Loucy (cell line): ENCODE data around the gene STT3B.

Experiments used
- H2AFZ ChIP-seq: fragments of 200-600 bp; sonication (generic); 2 replicates; pipeline ENCODE4 v1.6.0; 2016; ENCODE audit warnings: antibody characterized with exemption, mild to moderate bottlenecking, low read length, moderate library complexity
- H3F3A ChIP-seq: fragments of 200-600 bp; 2 replicates; pipeline ENCODE4 v1.6.0; 2016; ENCODE audit warnings: antibody characterized with exemption, low read depth, mild to moderate bottlenecking
- H3K27me3 ChIP-seq: fragments of 200-600 bp; sonication (generic); 2 replicates; pipeline ENCODE4 v1.6.1; 2014; ENCODE audit warnings: low read length, mild to moderate bottlenecking; ENCODE audit not compliant: insufficient read depth, poor library complexity, severe bottlenecking
- H3K36me3 ChIP-seq: fragments of 200-600 bp; sonication (generic); 2 replicates; pipeline ENCODE4 v1.6.1; 2016; ENCODE audit warnings: low read length; ENCODE audit not compliant: insufficient read depth
- H3K4me1 ChIP-seq: fragments of 200-600 bp; sonication (generic); 2 replicates; pipeline ENCODE4 v1.5.1; 2014; ENCODE audit warnings: low read length, mild to moderate bottlenecking; ENCODE audit not compliant: insufficient read depth, poor library complexity, severe bottlenecking
- H3K4me2 ChIP-seq: fragments of 200-600 bp; sonication (generic); 2 replicates; pipeline ENCODE4 v1.6.0; 2014; ENCODE audit warnings: antibody characterized with exemption, low read length, low read depth, mild to moderate bottlenecking; ENCODE audit not compliant: poor library complexity, severe bottlenecking
- H3K4me3 ChIP-seq: fragments of 200-600 bp; sonication (generic); 2 replicates; pipeline ENCODE4 v1.5.1; 2014; ENCODE audit warnings: low read length, mild to moderate bottlenecking, mixed read lengths; ENCODE audit not compliant: poor library complexity, severe bottlenecking
- H3K79me2 ChIP-seq: fragments of 200-600 bp; sonication (generic); 2 replicates; pipeline ENCODE4 v1.6.1; 2014; ENCODE audit warnings: low read length; ENCODE audit not compliant: insufficient read depth
- H3K9ac ChIP-seq: fragments of 200-600 bp; sonication (generic); 2 replicates; pipeline ENCODE4 v1.6.0; 2014; ENCODE audit warnings: mild to moderate bottlenecking, low read depth, low read length, moderate library complexity; ENCODE audit not compliant: poor library complexity, severe bottlenecking
- H3K9me2 ChIP-seq: fragments of 200-600 bp; sonication (generic); replicated peaks from 2 replicates; pipeline ENCODE4 v1.6.1; 2016; ENCODE audit warnings: low read depth, low read length, mixed read lengths
- H3K9me3 ChIP-seq: fragments of 200-600 bp; sonication (generic); 2 replicates; pipeline ENCODE4 v1.6.1; 2014; ENCODE audit warnings: mild to moderate bottlenecking, antibody characterized with exemption, low read length, low read depth; ENCODE audit not compliant: insufficient read depth
- H4K20me1 ChIP-seq: fragments of 200-600 bp; sonication (generic); 2 replicates; pipeline ENCODE4 v1.6.0; 2014; ENCODE audit warnings: antibody characterized with exemption, low read length, mild to moderate bottlenecking; ENCODE audit not compliant: insufficient read depth, poor library complexity, severe bottlenecking
- EZH2phosphoT487 ChIP-seq: fragments of 200-600 bp; IDR thresholded peaks from 2 replicates; pipeline ENCODE4 v1.6.1; 2018; ENCODE audit warnings: antibody characterized with exemption, mild to moderate bottlenecking, moderate library complexity, borderline replicate concordance
- TF ChIP-seq, protein P1 (sequence below): fragments of 200-600 bp; sonication (generic); conservative IDR thresholded peaks from 2 replicates; pipeline ENCODE4 v1.5.1; 2014; ENCODE audit warnings: mild to moderate bottlenecking, antibody characterized with exemption, low read length

The STT3B gene

DNA sequence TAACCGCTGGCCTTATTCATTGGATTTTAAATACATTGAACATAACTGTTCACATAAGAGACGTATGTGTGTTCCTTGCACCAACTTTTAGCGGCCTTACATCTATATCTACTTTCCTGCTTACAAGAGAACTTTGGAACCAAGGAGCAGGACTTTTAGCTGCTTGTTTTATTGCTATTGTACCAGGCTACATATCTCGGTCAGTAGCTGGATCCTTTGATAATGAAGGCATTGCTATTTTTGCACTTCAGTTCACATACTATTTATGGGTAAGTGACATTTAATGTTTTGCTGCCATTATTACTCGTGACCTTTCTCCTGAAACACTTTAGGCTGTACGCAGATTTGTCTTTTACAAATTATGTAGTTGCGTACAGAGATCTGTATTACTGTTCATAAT lies 47.1 kb downstream of the STT3B start:
- no peak overlapping the region for H3K9ac ChIP-seq
- TF ChIP-seq, protein P1, sequence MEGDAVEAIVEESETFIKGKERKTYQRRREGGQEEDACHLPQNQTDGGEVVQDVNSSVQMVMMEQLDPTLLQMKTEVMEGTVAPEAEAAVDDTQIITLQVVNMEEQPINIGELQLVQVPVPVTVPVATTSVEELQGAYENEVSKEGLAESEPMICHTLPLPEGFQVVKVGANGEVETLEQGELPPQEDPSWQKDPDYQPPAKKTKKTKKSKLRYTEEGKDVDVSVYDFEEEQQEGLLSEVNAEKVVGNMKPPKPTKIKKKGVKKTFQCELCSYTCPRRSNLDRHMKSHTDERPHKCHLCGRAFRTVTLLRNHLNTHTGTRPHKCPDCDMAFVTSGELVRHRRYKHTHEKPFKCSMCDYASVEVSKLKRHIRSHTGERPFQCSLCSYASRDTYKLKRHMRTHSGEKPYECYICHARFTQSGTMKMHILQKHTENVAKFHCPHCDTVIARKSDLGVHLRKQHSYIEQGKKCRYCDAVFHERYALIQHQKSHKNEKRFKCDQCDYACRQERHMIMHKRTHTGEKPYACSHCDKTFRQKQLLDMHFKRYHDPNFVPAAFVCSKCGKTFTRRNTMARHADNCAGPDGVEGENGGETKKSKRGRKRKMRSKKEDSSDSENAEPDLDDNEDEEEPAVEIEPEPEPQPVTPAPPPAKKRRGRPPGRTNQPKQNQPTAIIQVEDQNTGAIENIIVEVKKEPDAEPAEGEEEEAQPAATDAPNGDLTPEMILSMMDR, result no peak
- TF ChIP-seq EZH2phosphoT487, result no peak

DNA sequence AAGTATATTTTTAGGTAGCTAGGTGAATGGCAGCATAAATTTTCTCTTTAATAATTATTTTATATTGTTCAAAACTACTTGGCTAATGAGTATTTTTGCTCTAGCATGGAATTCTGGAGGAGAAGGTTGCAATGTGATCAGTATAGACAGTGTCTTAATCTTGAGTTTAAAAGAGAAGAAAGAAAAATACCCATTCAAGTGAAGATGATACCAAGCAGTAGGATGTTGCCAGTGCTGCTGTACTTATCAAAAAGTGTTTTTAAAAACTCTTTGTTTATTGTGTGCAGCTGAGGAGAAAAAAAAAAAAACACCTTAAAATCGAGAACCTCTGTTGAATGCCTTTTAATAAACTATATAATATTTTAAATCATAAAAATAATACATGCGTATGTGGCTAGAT lies 47.9 kb downstream of the STT3B start:
- H3K79me2 ChIP-seq, result peaks cover 100% of the 10 kb centered on the region
- TF ChIP-seq, protein P1, result no peak
- TF ChIP-seq EZH2phosphoT487, result no peak

More for the DNA sequence above, 47.1 kb downstream of the STT3B start:
- Histone ChIP-seq H3K9me2 (no peaks in the 10 kb centered on the region), H3K9me3 (no peaks in the 10 kb centered on the region), H3K36me3 (peaks cover 99% of the 10 kb centered on the region), H3K27me3 (no peaks in the 10 kb centered on the region), H3F3A (peaks cover 82% of the 10 kb centered on the region), H4K20me1 (peaks cover 100% of the 10 kb centered on the region), H3K4me2 (peak overlapping the region; percentile 69), H2AFZ (no peak overlapping the region), H3K4me1 (peaks cover 73% of the 10 kb centered on the region), H3K4me3 (no peak overlapping the region), H3K79me2 (peaks cover 100% of the 10 kb centered on the region)

DNA sequence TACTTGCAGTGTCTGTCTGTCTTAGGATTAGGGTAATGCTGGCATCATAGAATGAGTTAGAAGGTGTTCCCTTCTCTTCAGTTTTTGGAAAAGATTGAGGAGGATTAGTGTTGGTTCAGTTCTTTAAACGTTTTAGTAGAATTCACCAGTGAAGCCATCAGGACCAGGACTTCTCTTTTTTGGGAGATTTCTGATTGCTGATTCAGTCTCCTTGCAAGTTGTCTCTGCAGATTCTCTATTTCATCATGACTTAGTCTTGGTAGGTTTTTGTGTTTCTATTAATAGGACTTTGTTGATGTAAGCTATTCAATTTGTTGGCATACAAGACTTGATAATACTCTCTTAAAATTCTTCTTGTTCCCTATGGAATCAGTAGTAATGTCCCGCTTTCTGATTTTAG lies 48.9 kb downstream of the STT3B start:
- H3K79me2 ChIP-seq, result peaks cover 100% of the 10 kb centered on the region
- H2AFZ ChIP-seq, result no peak overlapping the region
- H3K4me2 ChIP-seq, result peak overlapping the region; percentile 36
- peaks cover 80% of the 10 kb centered on the region for H3F3A ChIP-seq
- H3K4me3 ChIP-seq, result no peak overlapping the region
- no peaks in the 10 kb centered on the region for H3K9me2 ChIP-seq
- H3K27me3 ChIP-seq, result no peaks in the 10 kb centered on the region
- H3K36me3 ChIP-seq, result peaks cover 99% of the 10 kb centered on the region
- TF ChIP-seq, protein P1, result no peak
- no peak for TF ChIP-seq EZH2phosphoT487
- H3K9me3 ChIP-seq, result no peaks in the 10 kb centered on the region
- peaks cover 100% of the 10 kb centered on the region for H4K20me1 ChIP-seq
- H3K9ac ChIP-seq, result no peak overlapping the region
- H3K4me1 ChIP-seq, result peaks cover 62% of the 10 kb centered on the region

More for the DNA sequence above, 47.9 kb downstream of the STT3B start:
- Histone ChIP-seq H3K4me1 (peaks cover 71% of the 10 kb centered on the region), H3K4me2 (peak overlapping the region; percentile 69), H4K20me1 (peaks cover 100% of the 10 kb centered on the region), H2AFZ (no peak overlapping the region), H3K4me3 (no peak overlapping the region), H3K27me3 (no peaks in the 10 kb centered on the region), H3K9me3 (no peaks in the 10 kb centered on the region), H3F3A (peaks cover 84% of the 10 kb centered on the region), H3K36me3 (peaks cover 99% of the 10 kb centered on the region), H3K9ac (no peak overlapping the region), H3K9me2 (no peaks in the 10 kb centered on the region)
